ENCODE data around the gene PHACTR2.
"Not testable (repeated sequence)": the region's sequence is repeated elsewhere in the genome, so short reads cannot be mapped to it uniquely, and the experiment has no call there.

PHACTR2 gene

GRCh38 chr6:143851706-143852105, 173.9 kb downstream of the PHACTR2 start:
- DNase-seq (ENCODE audit: low read depth in 1 of 2, low spot score in 1 of 2), result not testable (repeated sequence)

GRCh38 chr6:143855057-143855456, 177.3 kb downstream of the PHACTR2 start:
- not testable (repeated sequence) for DNase-seq (ENCODE audit: low read depth in 1 of 2, low spot score in 1 of 2)

GRCh38 chr6:143856762-143857161, 179.0 kb downstream of the PHACTR2 start:
- DNase-seq (ENCODE audit: low read depth in 1 of 2, low spot score in 1 of 2), result not testable (repeated sequence)

GRCh38 chr6:143857651-143858050, 179.9 kb downstream of the PHACTR2 start:
- DNase-seq (ENCODE audit: low read depth in 1 of 2, low spot score in 1 of 2), result no peak

- DNase-seq (ENCODE audit: low read depth in 1 of 2, low spot score in 1 of 2), result no peak
Measured at GRCh38 chr6:143859891-143860660, 182.3 kb downstream of the PHACTR2 start.

- no peak for DNase-seq (ENCODE audit: low read depth in 1 of 2, low spot score in 1 of 2)
Measured at GRCh38 chr6:143863771-143864170, 186.0 kb downstream of the PHACTR2 start.

GRCh38 chr6:143864234-143864633, 186.5 kb downstream of the PHACTR2 start, which contains the start of gene ZC2HC1B:
Gene ZC2HC1B, plus strand, starts transcription at chr6:143864474. Its CDS starts 66 bp downstream, at chr6:143864540.
- no peak for DNase-seq (ENCODE audit: low read depth in 1 of 2, low spot score in 1 of 2)

- no peak for DNase-seq (ENCODE audit: low read depth in 1 of 2, low spot score in 1 of 2)
Measured at GRCh38 chr6:143867236-143867635, 189.5 kb downstream of the PHACTR2 start.

GRCh38 chr6:143868808-143869207, 191.0 kb downstream of the PHACTR2 start:
- not testable (repeated sequence) for DNase-seq (ENCODE audit: low read depth in 1 of 2, low spot score in 1 of 2)

GRCh38 chr6:143871202-143871730, 193.5 kb downstream of the PHACTR2 start:
- not testable (repeated sequence) for DNase-seq (ENCODE audit: low read depth in 1 of 2, low spot score in 1 of 2)

- DNase-seq (ENCODE audit: low read depth in 1 of 2, low spot score in 1 of 2), result no peak
Measured at GRCh38 chr6:143872201-143872600, 194.4 kb downstream of the PHACTR2 start.

- DNase-seq (ENCODE audit: low read depth in 1 of 2, low spot score in 1 of 2), result not testable (repeated sequence)
Measured at GRCh38 chr6:143873600-143873999, 195.8 kb downstream of the PHACTR2 start.

GRCh38 chr6:143874503-143874902, 196.7 kb downstream of the PHACTR2 start:
- DNase-seq (ENCODE audit: low read depth in 1 of 2, low spot score in 1 of 2), result not testable (repeated sequence)

- DNase-seq (ENCODE audit: low read depth in 1 of 2, low spot score in 1 of 2), result no peak
Measured at GRCh38 chr6:143877584-143878271, 200.0 kb downstream of the PHACTR2 start.

- no peak for DNase-seq (ENCODE audit: low read depth in 1 of 2, low spot score in 1 of 2)
Measured at GRCh38 chr6:143878272-143878760, 200.6 kb downstream of the PHACTR2 start.

- DNase-seq (ENCODE audit: low read depth in 1 of 2, low spot score in 1 of 2), result no peak
Measured at GRCh38 chr6:143880412-143880811, 202.6 kb downstream of the PHACTR2 start.
